HG03571 (cell line): ENCODE results near the gene DDX31.

Experiments used
- ATAC-seq: cut with Tn5 transposase; IDR thresholded peaks from one replicate; pipeline ENCODE4 v1.9.1; 2021; ENCODE audit not compliant: unreplicated experiment

Gene DDX31

GRCh38 chr9:132637351-132637750 is 32.4 kb downstream of the DDX31 start:
- no peak for ATAC-seq

- ATAC-seq: no peak
Observed at GRCh38 chr9:132634327-132634726, 35.5 kb downstream of the DDX31 start.

GRCh38 chr9:132632413-132633129 is 37.2 kb downstream of the DDX31 start:
- ATAC-seq: no peak

- ATAC-seq: no peak
Observed at GRCh38 chr9:132631685-132632084, 38.1 kb downstream of the DDX31 start.

DNA sequence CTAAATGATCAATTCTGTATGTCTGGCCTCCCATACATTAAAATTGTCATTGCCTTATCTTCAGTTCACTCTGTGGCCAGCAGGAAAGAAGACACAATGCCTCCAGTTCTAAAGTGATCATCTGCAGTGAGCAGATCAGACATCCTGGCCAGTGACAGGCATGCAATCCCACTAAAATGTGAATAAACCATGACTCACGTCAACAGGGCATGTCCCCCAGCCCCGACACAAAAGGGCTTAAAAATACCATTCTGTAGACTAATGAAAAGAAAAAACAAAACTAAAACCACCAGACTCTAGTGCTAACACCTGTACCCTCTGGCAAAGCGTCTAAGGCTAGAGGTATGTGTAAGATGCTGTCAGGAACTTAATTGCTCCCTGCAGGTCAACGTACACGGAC is 38.5 kb downstream of the DDX31 start:
- ATAC-seq: no peak

DNA sequence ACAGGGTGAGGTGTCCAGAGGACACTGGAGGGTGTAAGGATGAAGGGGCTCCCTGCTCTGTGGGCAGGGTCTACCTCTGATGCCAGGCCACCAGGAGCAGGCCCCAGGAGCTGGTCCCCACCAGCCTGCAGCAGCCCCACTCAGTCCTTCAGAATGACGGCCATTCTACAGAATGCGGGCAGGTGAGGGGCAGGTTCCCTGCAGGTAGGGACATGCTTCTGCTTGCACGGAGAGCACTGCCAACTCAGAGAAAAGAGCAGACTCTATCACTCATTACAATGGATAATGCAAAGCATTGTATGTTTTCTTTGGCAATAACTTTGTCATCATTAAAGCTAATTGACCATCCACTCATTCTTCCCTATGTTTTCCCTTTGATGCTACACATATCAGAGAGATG is 39.0 kb downstream of the DDX31 start:
- ATAC-seq: no peak

DNA sequence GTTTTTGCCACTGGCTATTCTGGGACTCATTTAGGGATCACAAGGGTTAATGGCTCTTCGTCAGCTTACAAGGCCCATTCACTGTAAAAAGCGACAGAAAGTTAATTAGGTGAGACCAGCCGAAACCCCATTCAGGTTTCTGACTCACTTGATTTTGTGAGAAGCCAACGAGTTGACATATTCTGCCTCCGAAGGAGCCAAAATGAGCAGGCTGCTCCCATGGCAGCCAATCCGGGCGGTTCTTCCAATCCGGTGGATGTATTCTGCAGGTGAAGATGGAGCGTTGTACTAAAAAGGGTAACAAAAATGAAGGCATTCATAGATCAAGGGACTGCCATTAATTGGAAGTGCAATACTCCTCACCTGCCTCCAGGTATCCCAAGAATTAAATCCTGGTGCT is 39.7 kb downstream of the DDX31 start:
- ATAC-seq: no peak

- ATAC-seq: no peak
Observed at GRCh38 chr9:132628746-132629145, 41.0 kb downstream of the DDX31 start.

- no peak for ATAC-seq
Observed at GRCh38 chr9:132627594-132627993, 42.2 kb downstream of the DDX31 start.

- ATAC-seq: no peak
Observed at GRCh38 chr9:132627106-132627505, 42.7 kb downstream of the DDX31 start.

GRCh38 chr9:132626285-132626684 is 43.5 kb downstream of the DDX31 start:
- ATAC-seq: no peak

DNA sequence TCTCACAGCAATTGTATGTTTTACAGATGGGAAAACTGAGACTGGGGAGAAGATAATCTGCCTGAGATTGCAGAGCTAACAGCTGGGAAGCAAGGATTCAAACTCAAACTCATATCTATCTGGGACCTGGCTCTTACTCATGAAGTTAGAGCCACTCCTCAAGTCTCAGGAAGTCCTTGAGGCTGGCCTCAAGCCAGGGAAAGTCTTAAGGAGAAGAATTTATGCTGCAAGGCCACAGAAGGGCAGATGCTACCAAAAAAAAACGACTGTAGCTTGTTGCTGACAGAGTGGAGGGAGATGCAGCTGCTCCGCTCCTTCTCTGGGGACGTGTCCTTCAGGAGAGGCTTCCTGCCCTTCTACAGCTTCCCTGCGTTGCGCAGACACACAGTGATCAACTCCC is 47.6 kb downstream of the DDX31 start:
- ATAC-seq: no peak

DNA sequence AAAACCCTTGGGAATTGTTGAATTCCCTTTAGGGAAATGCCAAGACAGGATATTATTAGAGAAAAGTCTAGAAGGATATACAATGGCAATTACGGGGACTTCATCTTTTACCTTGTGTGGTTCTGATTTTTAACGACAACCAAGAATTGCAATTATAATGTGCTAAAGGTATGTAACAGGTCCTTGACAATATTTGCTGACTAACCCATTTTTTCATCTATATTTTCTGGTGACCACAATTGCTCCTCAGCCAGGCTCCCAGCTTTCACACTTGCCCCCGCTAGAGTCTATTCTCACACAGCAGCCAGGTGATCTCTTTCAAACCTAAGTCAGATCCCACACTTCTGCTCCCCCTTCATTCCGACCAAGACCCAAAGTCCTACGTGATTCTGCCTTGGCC is 53.1 kb downstream of the DDX31 start:
- ATAC-seq: no peak

DNA sequence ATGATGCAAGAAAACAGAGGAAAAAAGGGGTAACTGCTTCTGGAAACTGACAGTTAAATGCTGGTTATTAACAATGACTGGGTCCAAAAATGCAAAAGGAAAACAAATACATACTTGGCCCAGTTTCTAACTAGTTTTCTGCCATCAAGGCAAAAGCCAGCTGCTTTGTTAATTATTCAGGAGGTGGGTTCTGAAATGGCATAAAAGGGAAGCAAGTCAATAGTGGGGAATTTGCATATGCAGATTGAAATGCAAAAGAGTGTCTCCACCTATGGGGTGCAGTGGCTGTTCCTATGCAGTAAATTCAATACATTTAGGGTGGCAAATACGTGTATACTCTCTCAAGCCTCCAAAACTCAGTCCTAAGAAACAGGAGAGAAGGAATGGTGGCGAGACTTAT is 54.0 kb downstream of the DDX31 start:
- ATAC-seq: no peak

DNA sequence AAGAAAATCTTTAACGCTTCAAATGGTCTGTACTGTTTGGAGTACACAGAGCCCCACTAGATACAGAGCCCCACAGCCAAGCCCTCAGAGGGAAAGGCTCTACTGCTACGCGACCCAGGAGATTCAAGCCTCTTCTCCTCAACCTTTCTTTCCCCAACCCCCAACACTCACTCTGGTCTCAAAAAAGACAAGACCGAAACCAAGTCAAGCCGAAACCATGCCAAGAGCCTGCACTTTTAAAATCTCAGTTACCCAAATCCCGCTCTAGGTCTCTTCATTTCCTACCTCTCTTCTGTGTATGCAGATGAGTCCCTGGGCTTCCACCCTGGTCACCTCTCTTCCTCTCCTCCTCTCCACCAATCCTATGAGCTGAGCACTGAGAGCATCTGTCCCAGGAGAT is 55.5 kb downstream of the DDX31 start:
- ATAC-seq: no peak

- ATAC-seq: no peak
Observed at GRCh38 chr9:132610661-132611060, 59.1 kb downstream of the DDX31 start.

GRCh38 chr9:132609829-132610228 is 60.0 kb downstream of the DDX31 start:
- ATAC-seq: no peak

GRCh38 chr9:132609184-132609583 is 60.6 kb downstream of the DDX31 start:
- no peak for ATAC-seq

DNA sequence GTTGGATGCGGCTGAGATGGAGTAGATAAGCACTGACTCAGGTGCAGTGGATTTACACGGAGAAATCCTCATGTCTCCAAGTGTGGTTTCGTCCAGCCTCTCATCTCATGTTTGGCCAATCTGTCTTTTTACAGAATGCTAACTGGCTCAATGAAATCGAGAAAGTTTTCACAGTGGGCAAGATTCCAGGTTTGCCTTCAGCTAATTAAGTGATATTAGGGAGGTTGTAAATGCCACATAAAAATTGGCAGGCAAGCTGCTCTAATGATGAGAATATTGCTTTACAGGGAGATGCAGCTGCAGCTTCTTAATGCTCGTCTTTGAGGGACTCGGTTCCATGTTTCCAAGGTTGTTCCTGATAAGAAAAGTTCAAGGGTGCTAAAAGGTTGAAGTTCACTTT is 63.7 kb downstream of the DDX31 start:
- ATAC-seq: no peak

- ATAC-seq: no peak
Observed at GRCh38 chr9:132605387-132605786, 64.4 kb downstream of the DDX31 start.

GRCh38 chr9:132602207-132602606 is 67.6 kb downstream of the DDX31 start:
- no peak for ATAC-seq

DNA sequence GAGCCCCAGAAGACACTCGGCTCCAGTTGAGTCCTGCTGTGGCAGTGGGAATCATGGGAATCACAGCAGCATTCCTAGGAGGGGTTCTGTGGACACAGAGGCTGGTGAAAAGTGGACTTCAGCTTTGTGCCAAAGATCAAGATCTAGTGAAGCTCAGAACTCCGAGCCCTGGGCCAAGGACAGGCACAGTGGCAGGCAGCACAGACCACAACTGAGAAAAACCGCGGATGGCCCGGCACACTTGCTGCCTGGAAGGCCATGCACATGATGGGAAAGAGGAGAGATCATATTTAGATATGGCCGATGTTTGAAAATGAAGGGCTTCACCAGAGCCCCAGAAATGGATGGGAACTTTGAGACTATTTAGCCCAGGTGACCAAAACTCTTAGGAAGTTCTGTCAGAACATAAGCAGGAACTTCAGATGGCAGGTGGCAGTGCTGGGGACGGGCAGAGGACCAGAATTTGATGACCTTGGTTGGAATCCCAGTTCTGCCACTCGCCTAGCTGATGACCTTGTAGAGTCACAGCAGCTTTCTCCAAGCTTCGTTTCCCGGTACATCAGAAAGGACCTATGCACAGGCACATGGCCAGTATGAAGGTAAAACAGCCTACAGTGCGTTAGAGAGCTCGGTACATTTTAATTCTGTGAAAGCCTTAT is 69.3 kb downstream of the DDX31 start:
- no peak for ATAC-seq
